Measurements from ENCODE around the gene CCDC170.

The CCDC170 gene

DNA sequence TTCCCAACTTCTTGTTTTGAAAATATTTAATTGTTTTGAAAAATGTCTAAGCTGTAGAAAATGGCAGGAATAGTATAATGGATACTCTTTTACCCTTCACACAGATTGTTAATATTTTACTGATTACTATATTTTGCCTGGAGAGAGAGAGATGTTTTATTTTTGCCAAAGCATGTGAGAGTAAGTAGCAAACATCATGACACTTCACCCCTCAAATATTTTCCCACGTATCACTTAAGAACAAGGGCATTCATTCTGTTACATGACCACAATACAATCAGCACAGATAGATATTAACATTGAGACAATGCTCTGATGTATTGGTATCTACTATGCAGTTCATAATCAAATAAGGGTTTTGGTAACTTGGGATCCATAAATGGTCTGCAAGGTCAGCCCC, 116.5 kb downstream of the CCDC170 start:
- WGBS, 2 experiments: 90 to 100% methylated on average over 1 of the region's 1 CpG
- no peak overlapping the region for H3K27ac ChIP-seq (ENCODE audit: insufficient read depth, low read depth, low read length, poor library complexity, severe bottlenecking)
- H3K27me3 ChIP-seq (ENCODE audit: control insufficient read depth, insufficient read depth, low read length, poor library complexity, severe bottlenecking): no peaks in the 10 kb centered on the region
- no peak overlapping the region for H3K4me3 ChIP-seq (ENCODE audit: insufficient read depth, low read depth, low read length)
- H3K36me3 ChIP-seq (ENCODE audit: control insufficient read depth, insufficient read depth, low read length): no peaks in the 10 kb centered on the region
- no peaks in the 10 kb centered on the region for H3K9me3 ChIP-seq (ENCODE audit: control insufficient read depth, low read length)
- no peaks in the 10 kb centered on the region for H3K4me1 ChIP-seq (ENCODE audit: control insufficient read depth, insufficient read depth, low read length)

DNA sequence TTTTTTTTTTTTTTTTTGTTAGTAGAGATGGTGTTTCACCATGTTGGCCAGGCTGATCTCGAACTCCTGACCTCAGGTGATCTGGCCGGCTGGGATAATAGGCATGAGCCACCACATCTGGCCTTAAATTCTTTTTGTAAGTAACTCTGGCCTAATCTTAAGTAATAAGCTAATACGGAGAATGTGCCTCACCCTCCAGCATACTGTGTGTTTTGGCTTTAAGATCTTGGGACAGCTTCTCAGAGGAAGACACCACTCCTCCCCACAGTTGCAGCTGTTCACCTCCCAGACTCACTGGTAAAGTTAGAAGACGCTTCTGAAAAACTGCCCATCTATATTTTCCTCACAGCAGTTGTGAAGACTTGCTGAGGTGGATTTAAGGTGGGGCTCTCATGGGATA, 120.8 kb downstream of the CCDC170 start:
- no peaks in the 10 kb centered on the region for H3K27me3 ChIP-seq (ENCODE audit: control insufficient read depth, insufficient read depth, low read length, poor library complexity, severe bottlenecking)
- no peaks in the 10 kb centered on the region for H3K9me3 ChIP-seq (ENCODE audit: control insufficient read depth, low read length)
- no peak overlapping the region for H3K27ac ChIP-seq (ENCODE audit: insufficient read depth, low read depth, low read length, poor library complexity, severe bottlenecking)
- H3K4me1 ChIP-seq (ENCODE audit: control insufficient read depth, insufficient read depth, low read length): no peaks in the 10 kb centered on the region
- H3K36me3 ChIP-seq (ENCODE audit: control insufficient read depth, insufficient read depth, low read length): no peaks in the 10 kb centered on the region
- WGBS, 2 experiments: 94 to 95% methylated on average over 4 of the region's 4 CpGs
- H3K4me3 ChIP-seq (ENCODE audit: insufficient read depth, low read depth, low read length): no peak overlapping the region

DNA sequence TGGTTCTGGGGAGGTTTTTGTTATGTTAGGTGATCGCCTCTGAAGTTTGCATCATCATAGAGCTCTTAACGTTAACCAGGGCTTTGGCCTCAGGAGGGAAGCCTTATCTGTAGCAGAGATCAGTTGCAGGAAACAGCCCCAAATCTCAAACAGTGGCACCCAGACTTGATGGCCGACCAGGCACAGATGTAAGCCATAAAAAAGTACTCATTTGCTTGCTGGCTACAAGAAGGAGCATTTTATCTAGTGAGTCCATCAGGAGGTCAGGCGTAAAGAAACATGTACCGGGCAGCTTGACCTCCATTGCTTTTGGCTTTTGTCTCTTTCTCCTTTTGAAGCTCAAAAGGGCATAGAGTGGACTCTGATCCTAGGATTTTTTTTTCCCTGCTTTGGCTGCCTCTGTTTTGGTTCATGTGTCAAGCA, 122.3 kb downstream of the CCDC170 start:
- H3K9me3 ChIP-seq (ENCODE audit: control insufficient read depth, low read length): no peaks in the 10 kb centered on the region
- 58 to 70% methylated on average over 5 of the region's 5 CpGs for WGBS, 2 experiments
- no peaks in the 10 kb centered on the region for H3K27me3 ChIP-seq (ENCODE audit: control insufficient read depth, insufficient read depth, low read length, poor library complexity, severe bottlenecking)
- no peak overlapping the region for H3K4me3 ChIP-seq (ENCODE audit: insufficient read depth, low read depth, low read length)
- H3K4me1 ChIP-seq (ENCODE audit: control insufficient read depth, insufficient read depth, low read length): no peaks in the 10 kb centered on the region
- H3K36me3 ChIP-seq (ENCODE audit: control insufficient read depth, insufficient read depth, low read length): no peaks in the 10 kb centered on the region
- H3K27ac ChIP-seq (ENCODE audit: insufficient read depth, low read depth, low read length, poor library complexity, severe bottlenecking): no peak overlapping the region

DNA sequence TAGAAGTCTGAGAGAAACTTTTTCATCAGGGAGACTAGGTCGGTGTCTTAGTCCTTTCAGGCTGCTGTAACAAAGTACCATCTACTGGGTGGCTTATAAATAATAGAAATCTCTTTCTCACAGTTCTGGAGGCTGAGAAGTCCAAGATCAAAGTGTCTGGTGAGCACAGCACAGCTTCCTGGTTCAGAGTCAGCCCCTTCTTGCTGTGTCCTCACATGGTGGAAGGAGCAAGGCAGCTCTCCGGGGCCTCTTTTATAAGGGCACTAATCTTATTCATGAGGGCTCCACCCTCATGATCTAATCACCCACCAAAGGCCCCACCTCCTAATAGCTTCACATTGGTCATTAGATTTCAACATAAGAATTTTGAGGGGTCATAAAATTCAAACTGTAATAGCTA, 122.8 kb downstream of the CCDC170 start:
- WGBS, 2 experiments: 88 to 92% methylated on average over 2 of the region's 2 CpGs
- Histone ChIP-seq H3K27me3 (ENCODE audit: control insufficient read depth, insufficient read depth, low read length, poor library complexity, severe bottlenecking) (no peaks in the 10 kb centered on the region), H3K4me1 (ENCODE audit: control insufficient read depth, insufficient read depth, low read length) (no peaks in the 10 kb centered on the region), H3K4me3 (ENCODE audit: insufficient read depth, low read depth, low read length) (no peak overlapping the region), H3K27ac (ENCODE audit: insufficient read depth, low read depth, low read length, poor library complexity, severe bottlenecking) (no peak overlapping the region), H3K9me3 (ENCODE audit: control insufficient read depth, low read length) (no peaks in the 10 kb centered on the region), H3K36me3 (ENCODE audit: control insufficient read depth, insufficient read depth, low read length) (no peaks in the 10 kb centered on the region)

DNA sequence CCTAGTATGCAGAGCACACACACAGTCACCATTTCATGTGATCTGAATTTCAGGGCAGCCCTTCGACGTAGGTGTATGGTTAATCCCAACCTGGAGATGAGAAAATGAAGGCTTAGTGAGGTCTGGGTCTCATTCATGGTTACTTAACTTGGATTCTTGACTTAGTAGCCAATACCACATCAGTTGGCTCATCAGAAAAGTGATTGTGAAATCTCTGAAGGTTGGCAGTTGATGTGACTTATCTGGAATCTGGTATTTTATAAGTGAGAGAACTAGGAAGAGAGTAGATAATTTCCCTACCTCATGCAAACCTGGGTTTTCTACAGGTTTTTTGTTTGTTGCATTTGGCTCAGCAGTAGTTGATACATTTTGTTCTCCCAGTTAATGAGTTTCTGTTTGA, 123.7 kb downstream of the CCDC170 start:
- Histone ChIP-seq H3K9me3 (ENCODE audit: control insufficient read depth, low read length) (no peaks in the 10 kb centered on the region), H3K27ac (ENCODE audit: insufficient read depth, low read depth, low read length, poor library complexity, severe bottlenecking) (no peak overlapping the region), H3K4me3 (ENCODE audit: insufficient read depth, low read depth, low read length) (no peak overlapping the region), H3K27me3 (ENCODE audit: control insufficient read depth, insufficient read depth, low read length, poor library complexity, severe bottlenecking) (no peaks in the 10 kb centered on the region), H3K4me1 (ENCODE audit: control insufficient read depth, insufficient read depth, low read length) (no peaks in the 10 kb centered on the region), H3K36me3 (ENCODE audit: control insufficient read depth, insufficient read depth, low read length) (no peaks in the 10 kb centered on the region)
- WGBS, 2 experiments: 90 to 100% methylated on average over 2 of the region's 2 CpGs

DNA sequence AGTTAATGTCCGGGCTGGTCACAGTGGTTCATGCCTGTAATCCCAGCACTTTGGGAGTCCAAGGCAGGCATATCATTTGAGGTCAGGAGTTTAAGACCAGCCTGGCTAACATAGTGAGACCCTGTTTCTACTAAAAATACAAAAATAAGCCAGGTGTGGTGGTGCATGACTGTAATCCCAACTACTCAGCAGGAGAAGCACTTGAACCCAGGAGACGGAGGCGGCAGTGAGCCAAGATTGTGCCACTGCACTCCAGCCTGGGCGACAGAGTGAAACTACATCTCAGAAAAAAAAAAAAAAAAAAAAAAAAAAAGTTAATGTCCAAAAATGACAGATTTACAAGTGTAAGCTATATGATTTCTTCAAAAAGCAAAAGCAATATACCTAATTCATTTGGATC, 124.9 kb downstream of the CCDC170 start:
- Histone ChIP-seq H3K4me3 (ENCODE audit: insufficient read depth, low read depth, low read length) (no peak overlapping the region), H3K36me3 (ENCODE audit: control insufficient read depth, insufficient read depth, low read length) (no peaks in the 10 kb centered on the region), H3K27me3 (ENCODE audit: control insufficient read depth, insufficient read depth, low read length, poor library complexity, severe bottlenecking) (no peaks in the 10 kb centered on the region), H3K9me3 (ENCODE audit: control insufficient read depth, low read length) (no peaks in the 10 kb centered on the region), H3K4me1 (ENCODE audit: control insufficient read depth, insufficient read depth, low read length) (no peaks in the 10 kb centered on the region), H3K27ac (ENCODE audit: insufficient read depth, low read depth, low read length, poor library complexity, severe bottlenecking) (no peak overlapping the region)
- 79 to 97% methylated on average over 3 to 4 of the region's 4 CpGs for WGBS, 2 experiments

DNA sequence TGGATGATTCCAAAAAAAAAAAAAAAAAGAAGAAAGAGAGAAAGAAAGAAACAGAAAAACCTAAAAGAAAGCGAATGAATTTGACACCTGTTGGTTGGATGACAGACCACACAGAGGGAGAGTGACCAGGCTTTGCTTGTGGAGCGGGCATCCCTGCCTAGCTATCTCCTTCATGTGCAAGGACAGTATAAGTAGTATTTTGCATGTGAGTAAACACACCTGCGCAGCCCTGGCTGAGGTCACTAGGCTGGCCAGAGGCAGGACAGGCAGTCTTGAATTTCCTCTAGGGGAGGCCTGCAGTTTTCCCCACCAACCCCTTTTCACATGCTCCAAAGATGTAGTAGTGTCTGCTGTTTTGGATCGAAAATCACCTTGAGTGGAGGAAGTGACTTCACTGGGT, 126.4 kb downstream of the CCDC170 start:
- Histone ChIP-seq H3K27ac (ENCODE audit: insufficient read depth, low read depth, low read length, poor library complexity, severe bottlenecking) (no peak overlapping the region), H3K4me3 (ENCODE audit: insufficient read depth, low read depth, low read length) (no peak overlapping the region), H3K9me3 (ENCODE audit: control insufficient read depth, low read length) (no peaks in the 10 kb centered on the region), H3K4me1 (ENCODE audit: control insufficient read depth, insufficient read depth, low read length) (no peaks in the 10 kb centered on the region), H3K36me3 (ENCODE audit: control insufficient read depth, insufficient read depth, low read length) (no peaks in the 10 kb centered on the region), H3K27me3 (ENCODE audit: control insufficient read depth, insufficient read depth, low read length, poor library complexity, severe bottlenecking) (no peaks in the 10 kb centered on the region)
- 66 to 81% methylated on average over 4 of the region's 4 CpGs for WGBS, 2 experiments

DNA sequence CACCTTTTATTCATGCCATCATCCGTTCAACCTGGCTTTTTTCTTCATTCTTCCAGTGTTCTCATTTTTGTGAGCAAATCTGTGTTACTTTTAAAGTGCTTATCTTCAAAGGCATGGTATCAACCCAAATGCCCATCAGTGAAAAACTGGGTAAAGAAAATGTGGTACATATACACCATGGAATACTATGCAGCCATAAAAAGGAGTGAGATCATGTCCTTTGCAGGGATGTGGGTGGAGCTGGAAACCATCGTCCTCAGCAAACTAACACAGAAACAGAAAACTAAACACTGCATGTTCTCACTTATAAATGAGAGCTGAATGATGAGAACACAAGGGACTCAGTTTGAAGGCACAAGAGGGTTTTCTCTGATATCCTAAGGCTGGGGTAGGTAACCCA, 130.3 kb downstream of the CCDC170 start:
- Histone ChIP-seq H3K27ac (ENCODE audit: insufficient read depth, low read depth, low read length, poor library complexity, severe bottlenecking) (no peak overlapping the region), H3K4me3 (ENCODE audit: insufficient read depth, low read depth, low read length) (no peak overlapping the region), H3K36me3 (ENCODE audit: control insufficient read depth, insufficient read depth, low read length) (no peaks in the 10 kb centered on the region), H3K27me3 (ENCODE audit: control insufficient read depth, insufficient read depth, low read length, poor library complexity, severe bottlenecking) (no peaks in the 10 kb centered on the region), H3K4me1 (ENCODE audit: control insufficient read depth, insufficient read depth, low read length) (no peaks in the 10 kb centered on the region), H3K9me3 (ENCODE audit: control insufficient read depth, low read length) (no peaks in the 10 kb centered on the region)
- 89 to 92% methylated on average over 2 of the region's 2 CpGs for WGBS, 2 experiments

DNA sequence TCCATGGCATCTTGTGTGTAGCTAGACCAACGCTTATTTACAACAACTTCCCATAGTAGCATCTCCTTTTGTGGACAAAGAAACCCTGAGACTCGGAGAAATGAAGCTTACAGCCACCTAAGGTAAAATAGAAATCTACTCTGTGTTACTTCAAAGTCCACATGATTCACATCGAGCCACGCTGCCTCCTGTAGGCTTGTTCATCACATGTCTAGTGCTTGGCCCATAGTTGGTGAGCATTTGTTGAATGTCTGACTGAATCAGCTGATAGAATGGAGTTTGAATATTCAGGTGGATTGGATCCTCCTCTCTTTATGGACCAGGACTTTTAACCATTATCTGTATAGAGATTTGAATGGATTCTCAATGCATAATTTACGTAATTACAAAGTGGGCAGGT, 130.7 kb downstream of the CCDC170 start:
- Histone ChIP-seq H3K4me3 (ENCODE audit: insufficient read depth, low read depth, low read length) (no peak overlapping the region), H3K4me1 (ENCODE audit: control insufficient read depth, insufficient read depth, low read length) (no peaks in the 10 kb centered on the region), H3K36me3 (ENCODE audit: control insufficient read depth, insufficient read depth, low read length) (no peaks in the 10 kb centered on the region), H3K27ac (ENCODE audit: insufficient read depth, low read depth, low read length, poor library complexity, severe bottlenecking) (no peak overlapping the region), H3K27me3 (ENCODE audit: control insufficient read depth, insufficient read depth, low read length, poor library complexity, severe bottlenecking) (no peaks in the 10 kb centered on the region), H3K9me3 (ENCODE audit: control insufficient read depth, low read length) (no peaks in the 10 kb centered on the region)
- 96 to 99% methylated on average over 4 of the region's 5 CpGs for WGBS, 2 experiments

DNA sequence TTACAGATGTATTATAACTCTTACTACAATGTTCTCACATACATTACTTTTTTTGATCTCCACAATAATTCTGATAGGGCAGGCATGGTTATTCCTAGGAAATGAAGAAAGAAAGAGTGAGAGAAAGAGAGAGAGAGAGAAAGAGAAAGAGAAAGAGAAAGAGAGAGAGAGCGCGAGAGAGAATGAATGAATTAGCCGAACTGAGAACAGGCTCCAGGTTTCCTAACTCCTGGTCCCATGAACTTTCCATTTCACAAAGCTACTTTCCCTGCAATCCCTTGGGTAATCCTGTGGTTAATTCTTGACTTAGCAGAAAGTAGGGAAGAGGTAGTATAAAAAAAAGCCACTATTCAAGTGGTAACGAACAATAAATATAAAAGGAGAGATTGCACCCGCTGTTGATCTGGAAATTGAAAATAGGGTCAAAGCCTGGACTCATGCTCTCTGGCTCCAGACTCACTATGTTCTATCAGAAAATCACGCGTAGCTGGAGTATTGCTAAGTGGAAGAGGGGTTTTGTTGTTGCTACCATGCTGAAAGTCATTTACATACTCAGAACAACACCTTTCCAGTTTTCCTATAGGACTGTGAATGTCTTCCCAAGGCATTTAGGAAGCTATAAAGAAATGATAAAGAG, 131.2 kb downstream of the CCDC170 start:
- 92 to 98% methylated on average over 5 to 7 of the region's 7 CpGs for WGBS, 2 experiments
- H3K27ac ChIP-seq (ENCODE audit: insufficient read depth, low read depth, low read length, poor library complexity, severe bottlenecking): no peak overlapping the region

More for the DNA sequence above, 131.2 kb downstream of the CCDC170 start:
- no peak overlapping the region for H3K4me3 ChIP-seq (ENCODE audit: insufficient read depth, low read depth, low read length)
- H3K4me1 ChIP-seq (ENCODE audit: control insufficient read depth, insufficient read depth, low read length): no peaks in the 10 kb centered on the region
- H3K27me3 ChIP-seq (ENCODE audit: control insufficient read depth, insufficient read depth, low read length, poor library complexity, severe bottlenecking): no peaks in the 10 kb centered on the region
- H3K9me3 ChIP-seq (ENCODE audit: control insufficient read depth, low read length): no peaks in the 10 kb centered on the region
- H3K36me3 ChIP-seq (ENCODE audit: control insufficient read depth, insufficient read depth, low read length): no peaks in the 10 kb centered on the region
